ENCODE data around the gene XYLT1. TPM values are rescaled to one million over a fixed set of nuclear protein-coding genes. Genes with fewer than 3 reads are reported as not detected.
A peak's percentile ranks its signal among the peaks of the same experiment; 100 is the strongest.

Gene XYLT1
- total RNA-seq, 3 donors from 2014 or later (not counting 1 experiment from before 2014, with no cell fraction given): 40.9 to 55.5 (median 43.8) TPM

DNA sequence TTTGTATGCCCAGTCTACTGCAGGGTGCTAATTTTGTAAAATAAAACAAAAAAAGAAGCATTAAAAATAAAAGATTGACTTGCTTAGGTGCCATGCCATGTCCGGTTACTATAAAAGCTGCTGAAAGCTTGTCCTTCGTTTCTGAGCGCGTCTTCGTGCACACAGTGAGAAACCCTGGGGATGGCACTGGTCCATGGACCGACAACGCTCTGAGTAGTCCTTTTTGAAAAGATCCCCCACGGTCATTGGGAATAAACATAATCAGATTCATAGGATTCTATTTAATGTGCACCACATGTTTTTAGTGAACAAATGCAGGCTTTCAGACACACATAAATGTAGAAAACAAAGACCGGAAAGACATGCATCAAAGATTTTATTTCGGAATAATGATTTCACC is 146.3 kb downstream of the XYLT1 start:
- no peaks in the 10 kb centered on the region for H3K9me3 Mint-ChIP-seq
- H3K36me3 Mint-ChIP-seq: no peaks in the 10 kb centered on the region
- H3K9me3 ChIP-seq (ENCODE audit: control insufficient read depth, insufficient read depth, low read length): no peaks in the 10 kb centered on the region
- H3K27ac ChIP-seq (ENCODE audit: low read length): no peak overlapping the region
- H3K4me3 Mint-ChIP-seq: no peak overlapping the region
- ATAC-seq: no peak
- H3K36me3 ChIP-seq (ENCODE audit: control insufficient read depth, insufficient read depth, low read length): no peaks in the 10 kb centered on the region
- whole genome bisulfite sequencing (ENCODE audit: insufficient coverage): 86% methylated on average over 9 of the region's 10 CpGs
- H3K27ac Mint-ChIP-seq: peak overlapping the region in 1 of 2 donors; percentile 7
- no peak overlapping the region for H3K4me3 ChIP-seq (ENCODE audit: low read length)
- TF ChIP-seq, protein P1, sequence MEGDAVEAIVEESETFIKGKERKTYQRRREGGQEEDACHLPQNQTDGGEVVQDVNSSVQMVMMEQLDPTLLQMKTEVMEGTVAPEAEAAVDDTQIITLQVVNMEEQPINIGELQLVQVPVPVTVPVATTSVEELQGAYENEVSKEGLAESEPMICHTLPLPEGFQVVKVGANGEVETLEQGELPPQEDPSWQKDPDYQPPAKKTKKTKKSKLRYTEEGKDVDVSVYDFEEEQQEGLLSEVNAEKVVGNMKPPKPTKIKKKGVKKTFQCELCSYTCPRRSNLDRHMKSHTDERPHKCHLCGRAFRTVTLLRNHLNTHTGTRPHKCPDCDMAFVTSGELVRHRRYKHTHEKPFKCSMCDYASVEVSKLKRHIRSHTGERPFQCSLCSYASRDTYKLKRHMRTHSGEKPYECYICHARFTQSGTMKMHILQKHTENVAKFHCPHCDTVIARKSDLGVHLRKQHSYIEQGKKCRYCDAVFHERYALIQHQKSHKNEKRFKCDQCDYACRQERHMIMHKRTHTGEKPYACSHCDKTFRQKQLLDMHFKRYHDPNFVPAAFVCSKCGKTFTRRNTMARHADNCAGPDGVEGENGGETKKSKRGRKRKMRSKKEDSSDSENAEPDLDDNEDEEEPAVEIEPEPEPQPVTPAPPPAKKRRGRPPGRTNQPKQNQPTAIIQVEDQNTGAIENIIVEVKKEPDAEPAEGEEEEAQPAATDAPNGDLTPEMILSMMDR (IDR thresholded peaks at IDR 0.05): no peak
- no peaks in the 10 kb centered on the region for H3K27me3 ChIP-seq (ENCODE audit: control insufficient read depth, insufficient read depth, low read length)
- intact Hi-C loops (cut with micrococcal nuclease): no loop called here
- peaks cover 4% of the 10 kb centered on the region for H3K4me1 ChIP-seq (ENCODE audit: control insufficient read depth, insufficient read depth, low read length)
- no peak for DNase-seq
- peaks cover 54 to 57% of the 10 kb centered on the region in 2 donors for H3K4me1 Mint-ChIP-seq
- H3K27me3 Mint-ChIP-seq (ENCODE audit: low read depth in 2 of 2): no peaks in the 10 kb centered on the region

DNA sequence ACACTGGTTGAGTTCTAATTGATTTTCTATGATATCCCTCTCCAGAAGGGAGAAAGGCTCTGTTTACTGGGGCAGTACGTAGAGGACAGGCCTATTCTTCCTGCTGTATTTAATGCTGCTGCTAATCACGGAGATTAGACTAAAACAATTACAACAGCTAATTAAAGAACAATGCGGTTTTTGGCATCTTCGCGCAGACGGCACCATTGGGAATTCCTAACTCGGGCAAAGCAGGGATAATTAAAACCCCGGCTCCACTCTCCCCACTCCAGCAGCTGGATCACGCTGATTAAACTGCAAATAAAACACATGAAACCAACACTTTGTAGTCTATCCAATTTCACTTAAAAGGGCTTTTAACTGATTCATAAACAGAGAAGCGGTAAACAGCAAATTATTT is 147.6 kb downstream of the XYLT1 start:
- Mint-ChIP-seq H3K4me3 (no peak overlapping the region), H3K36me3 (no peaks in the 10 kb centered on the region), H3K4me1 (peaks cover 48 to 49% of the 10 kb centered on the region in 2 donors), H3K9me3 (no peaks in the 10 kb centered on the region), H3K27me3 (ENCODE audit: low read depth in 2 of 2) (no peaks in the 10 kb centered on the region), H3K27ac (no peak overlapping the region)
- intact Hi-C loops (cut with micrococcal nuclease): no loop called here
- no peak overlapping the region for H3K4me3 ChIP-seq (ENCODE audit: low read length)
- H3K36me3 ChIP-seq (ENCODE audit: control insufficient read depth, insufficient read depth, low read length): no peaks in the 10 kb centered on the region
- no peak overlapping the region for H3K27ac ChIP-seq (ENCODE audit: low read length)
- H3K27me3 ChIP-seq (ENCODE audit: control insufficient read depth, insufficient read depth, low read length): no peaks in the 10 kb centered on the region
- H3K9me3 ChIP-seq (ENCODE audit: control insufficient read depth, insufficient read depth, low read length): no peaks in the 10 kb centered on the region
- TF ChIP-seq, protein P1 (IDR thresholded peaks at IDR 0.05): no peak
- H3K4me1 ChIP-seq (ENCODE audit: control insufficient read depth, insufficient read depth, low read length): peaks cover 4% of the 10 kb centered on the region
- ATAC-seq: no peak
- WGBS (ENCODE audit: insufficient coverage): 91% methylated on average over 10 of the region's 10 CpGs
- no peak for DNase-seq

DNA sequence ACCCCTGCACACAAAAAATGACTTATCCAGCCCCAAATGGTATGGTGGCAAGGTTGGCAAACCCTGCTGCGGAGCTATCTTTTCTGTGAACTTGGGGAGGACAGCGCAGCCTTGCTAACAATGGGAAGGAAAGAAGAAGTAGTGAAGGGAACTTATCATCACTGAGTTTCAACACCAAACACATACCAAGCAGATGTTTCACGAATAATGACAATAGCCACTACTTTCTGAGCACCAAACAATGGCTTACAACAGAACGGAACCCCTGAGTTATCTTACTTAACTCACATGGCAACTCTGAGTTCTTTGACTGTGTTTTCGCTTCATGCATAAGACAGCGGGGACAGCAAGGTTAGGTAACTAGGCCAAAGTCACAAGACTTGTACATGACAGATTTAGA is 148.9 kb downstream of the XYLT1 start:
- H3K9me3 ChIP-seq (ENCODE audit: control insufficient read depth, insufficient read depth, low read length): no peaks in the 10 kb centered on the region
- no peaks in the 10 kb centered on the region for H3K27me3 ChIP-seq (ENCODE audit: control insufficient read depth, insufficient read depth, low read length)
- H3K9me3 Mint-ChIP-seq: no peaks in the 10 kb centered on the region
- no peak overlapping the region for H3K27ac Mint-ChIP-seq
- H3K4me3 ChIP-seq (ENCODE audit: low read length): no peak overlapping the region
- no peaks in the 10 kb centered on the region for H3K36me3 Mint-ChIP-seq
- H3K27ac ChIP-seq (ENCODE audit: low read length): no peak overlapping the region
- DNase-seq: no peak
- TF ChIP-seq, protein P1 (IDR thresholded peaks at IDR 0.05): no peak
- ATAC-seq: peak in 1 of 3 donors; percentile 39
- intact Hi-C loops (cut with micrococcal nuclease): no loop called here
- WGBS (ENCODE audit: insufficient coverage): 81% methylated on average over 4 of the region's 6 CpGs
- H3K27me3 Mint-ChIP-seq (ENCODE audit: low read depth in 2 of 2): no peaks in the 10 kb centered on the region
- peaks cover 4% of the 10 kb centered on the region for H3K4me1 ChIP-seq (ENCODE audit: control insufficient read depth, insufficient read depth, low read length)
- H3K4me1 Mint-ChIP-seq: peaks cover 45 to 48% of the 10 kb centered on the region in 2 donors
- H3K36me3 ChIP-seq (ENCODE audit: control insufficient read depth, insufficient read depth, low read length): no peaks in the 10 kb centered on the region
- H3K4me3 Mint-ChIP-seq: no peak overlapping the region

DNA sequence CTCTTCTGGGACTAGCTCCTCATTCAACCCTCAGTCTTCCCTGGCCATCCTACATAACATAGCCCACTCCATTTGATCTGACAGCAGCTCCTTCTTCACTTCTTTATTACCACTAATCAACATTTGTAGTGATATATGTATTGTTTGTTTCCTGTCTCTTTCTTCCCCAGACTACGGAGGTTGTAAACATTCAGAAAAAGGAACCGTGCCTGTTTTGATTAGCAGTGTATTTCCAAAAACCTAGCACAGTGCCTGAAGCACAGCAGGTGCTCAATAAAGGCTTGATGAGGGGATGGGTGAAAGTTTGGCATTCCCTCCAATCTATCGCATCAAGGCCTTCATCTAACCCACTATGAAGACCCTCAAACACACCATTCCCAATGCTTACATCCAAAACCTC is 150.8 kb downstream of the XYLT1 start:
- intact Hi-C loops (cut with micrococcal nuclease): no loop called here
- no peaks in the 10 kb centered on the region for H3K9me3 Mint-ChIP-seq
- no peak overlapping the region for H3K27ac Mint-ChIP-seq
- Histone ChIP-seq H3K9me3 (ENCODE audit: control insufficient read depth, insufficient read depth, low read length) (no peaks in the 10 kb centered on the region), H3K27ac (ENCODE audit: low read length) (no peak overlapping the region), H3K4me1 (ENCODE audit: control insufficient read depth, insufficient read depth, low read length) (peaks cover 4% of the 10 kb centered on the region), H3K27me3 (ENCODE audit: control insufficient read depth, insufficient read depth, low read length) (no peaks in the 10 kb centered on the region), H3K4me3 (ENCODE audit: low read length) (no peak overlapping the region), H3K36me3 (ENCODE audit: control insufficient read depth, insufficient read depth, low read length) (no peaks in the 10 kb centered on the region)
- no peaks in the 10 kb centered on the region for H3K36me3 Mint-ChIP-seq
- H3K4me1 Mint-ChIP-seq: peaks cover 38 to 51% of the 10 kb centered on the region in 2 donors
- WGBS (ENCODE audit: insufficient coverage): 40% methylated on average over 2 of the region's 3 CpGs
- TF ChIP-seq, protein P1 (IDR thresholded peaks at IDR 0.05): no peak
- H3K27me3 Mint-ChIP-seq (ENCODE audit: low read depth in 2 of 2): no peaks in the 10 kb centered on the region
- H3K4me3 Mint-ChIP-seq: no peak overlapping the region
- DNase-seq: no peak
- ATAC-seq: no peak

All from natural killer cell (primary cell).